Measurements from ENCODE around the gene POU6F1. TPM values are rescaled to one million over a fixed set of nuclear protein-coding genes. Genes with fewer than 3 reads are reported as not detected.

The POU6F1 gene
- total and polyA plus RNA-seq, 9 of the 15 experiments (the other 6 are each of a cell fraction or from before 2014, with no cell fraction given) = 0.14 to 3.3 (median 1.1) TPM

GRCh38 chr12:51218607-51219161, 822 bp upstream of the POU6F1 start (continued):
- TF ChIP-seq KDM5B (IDR thresholded peaks at IDR 0.05; ENCODE audit: insufficient replicate concordance, low read depth, low read length) (peak; percentile 70), CC2D1A (IDR thresholded peaks at IDR 0.05) (no peak), DIDO1 (tag; IDR thresholded peaks at IDR 0.05; ENCODE audit: low read depth) (no peak), THAP7 (CRISPR knock-in tag; IDR thresholded peaks at IDR 0.05) (no peak), ZNF239 (CRISPR knock-in tag; IDR thresholded peaks at IDR 0.05) (no peak), ZNF655 (CRISPR knock-in tag; IDR thresholded peaks at IDR 0.05) (no peak), ZNF740 (CRISPR knock-in tag; IDR thresholded peaks at IDR 0.05) (no peak), ZNF740 (tag; IDR thresholded peaks at IDR 0.05) (no peak), ZNF445 (CRISPR knock-in tag; IDR thresholded peaks at IDR 0.05; ENCODE audit: low read depth) (no peak), DMBX1 (CRISPR knock-in tag; IDR thresholded peaks at IDR 0.05; ENCODE audit: borderline replicate concordance) (no peak), FOXJ2 (tag; IDR thresholded peaks at IDR 0.05) (no peak), FOXO4 (CRISPR knock-in tag; IDR thresholded peaks at IDR 0.05) (peak; percentile 33; the same call in 1 of the 2 replicates), ZFP1 (CRISPR knock-in tag; IDR thresholded peaks at IDR 0.05) (no peak), E2F4 (CRISPR knock-in tag; IDR thresholded peaks at IDR 0.05; ENCODE audit: low read depth) (no peak), L3MBTL2 (IDR thresholded peaks at IDR 0.05) (peak; percentile 81), HNRNPL (IDR thresholded peaks at IDR 0.05; ENCODE audit: low read depth, low read length) (no peak), THRB (CRISPR knock-in tag; conservative IDR thresholded peaks at IDR 0.05) (peak; percentile 73; the same call in 1 of the 2 replicates), E2F1 (CRISPR knock-in tag; IDR thresholded peaks at IDR 0.05) (no peak; the same call in 1 of the 2 replicates), HDAC1 (IDR thresholded peaks at IDR 0.05) (no peak), NFRKB (IDR thresholded peaks at IDR 0.05; ENCODE audit: low read depth) (peak; percentile 75)

Measured in K562 (cell line).